ENCODE results near the gene FAF2. TPM values are rescaled to one million over a fixed set of nuclear protein-coding genes. Genes with fewer than 3 reads are reported as not detected.

Gene FAF2
- total RNA-seq, 1 donor from 2014 or later: 32.3 TPM

- Mint-ChIP-seq H3K36me3 (peaks cover 30% of the 10 kb centered on the region), H3K27ac (no peak overlapping the region)
Observed at GRCh38 chr5:176471098-176471497, 22.9 kb downstream of the FAF2 start.

GRCh38 chr5:176473335-176474006 is 25.3 kb downstream of the FAF2 start:
- no peaks in the 10 kb centered on the region for H3F3A ChIP-seq (ENCODE audit: low read depth)
- no peaks in the 10 kb centered on the region for H3K27me3 ChIP-seq
- no peak overlapping the region for H3K9ac ChIP-seq
- no peaks in the 10 kb centered on the region for H3K9me3 ChIP-seq (ENCODE audit: low read depth)
- no peak overlapping the region for H3K27ac ChIP-seq
- no peaks in the 10 kb centered on the region for H3K27me3 Mint-ChIP-seq (ENCODE audit: insufficient read depth, low read depth)
- no peak overlapping the region for H3K27ac Mint-ChIP-seq
- TF ChIP-seq EZH2phosphoT487 (IDR thresholded peaks at IDR 0.05) (no peak), EZH2 (IDR thresholded peaks at IDR 0.05) (no peak)
- H3K9me3 Mint-ChIP-seq: peaks cover 3% of the 10 kb centered on the region
- H2AFZ ChIP-seq (replicated peaks): no peak overlapping the region
- no peak overlapping the region for H3K4me3 Mint-ChIP-seq
- H3K4me1 Mint-ChIP-seq: no peaks in the 10 kb centered on the region
- H3K4me3 ChIP-seq: no peak overlapping the region
- DNase-seq (ENCODE audit: low spot score): no peak
- H3K36me3 ChIP-seq: no peaks in the 10 kb centered on the region
- peaks cover 11% of the 10 kb centered on the region for H4K20me1 ChIP-seq (ENCODE audit: low read depth)
- peaks cover 77% of the 10 kb centered on the region for H3K79me2 ChIP-seq (ENCODE audit: low read depth)
- H3K4me2 ChIP-seq: no peak overlapping the region
- no peaks in the 10 kb centered on the region for H3K4me1 ChIP-seq
- H3K36me3 Mint-ChIP-seq: peaks cover 31% of the 10 kb centered on the region

More at GRCh38 chr5:176471098-176471497, 22.9 kb downstream of the FAF2 start:
- no peaks in the 10 kb centered on the region for H3K27me3 Mint-ChIP-seq (ENCODE audit: insufficient read depth, low read depth)
- no peaks in the 10 kb centered on the region for H3K27me3 ChIP-seq
- H3K4me1 ChIP-seq: no peaks in the 10 kb centered on the region
- H3K4me3 ChIP-seq: no peak overlapping the region
- peaks cover 3% of the 10 kb centered on the region for H3K9me3 Mint-ChIP-seq
- DNase-seq (ENCODE audit: low spot score): no peak
- H3K36me3 ChIP-seq: no peaks in the 10 kb centered on the region
- no peak overlapping the region for H3K27ac ChIP-seq
- no peak overlapping the region for H3K4me2 ChIP-seq
- TF ChIP-seq EZH2 (IDR thresholded peaks at IDR 0.05) (no peak), CTCF (IDR thresholded peaks at IDR 0.05) (no peak), EZH2phosphoT487 (IDR thresholded peaks at IDR 0.05) (no peak)
- H3K4me1 Mint-ChIP-seq: no peaks in the 10 kb centered on the region
- H3K4me3 Mint-ChIP-seq: no peak overlapping the region
- no peaks in the 10 kb centered on the region for H3F3A ChIP-seq (ENCODE audit: low read depth)
- no peaks in the 10 kb centered on the region for H3K9me3 ChIP-seq (ENCODE audit: low read depth)
- H4K20me1 ChIP-seq (ENCODE audit: low read depth): peaks cover 11% of the 10 kb centered on the region
- H3K9ac ChIP-seq: no peak overlapping the region
- peaks cover 77% of the 10 kb centered on the region for H3K79me2 ChIP-seq (ENCODE audit: low read depth)
- H2AFZ ChIP-seq (replicated peaks): no peak overlapping the region

GRCh38 chr5:176474476-176474875 is 26.3 kb downstream of the FAF2 start:
- Histone ChIP-seq H3K79me2 (ENCODE audit: low read depth) (peaks cover 70% of the 10 kb centered on the region), H3F3A (ENCODE audit: low read depth) (no peaks in the 10 kb centered on the region), H3K9me3 (ENCODE audit: low read depth) (no peaks in the 10 kb centered on the region), H3K36me3 (no peaks in the 10 kb centered on the region), H3K9ac (no peak overlapping the region), H3K4me2 (no peak overlapping the region), H3K27ac (no peak overlapping the region), H3K4me3 (no peak overlapping the region), H3K27me3 (no peaks in the 10 kb centered on the region), H4K20me1 (ENCODE audit: low read depth) (peaks cover 11% of the 10 kb centered on the region), H3K4me1 (no peaks in the 10 kb centered on the region), H2AFZ (replicated peaks) (no peak overlapping the region)
- Mint-ChIP-seq H3K9me3 (peaks cover 3% of the 10 kb centered on the region), H3K27me3 (ENCODE audit: insufficient read depth, low read depth) (no peaks in the 10 kb centered on the region), H3K36me3 (peaks cover 36% of the 10 kb centered on the region), H3K4me3 (no peak overlapping the region), H3K27ac (no peak overlapping the region), H3K4me1 (no peaks in the 10 kb centered on the region)
- no peak for DNase-seq (ENCODE audit: low spot score)
- TF ChIP-seq EZH2phosphoT487 (IDR thresholded peaks at IDR 0.05) (no peak), CTCF (IDR thresholded peaks at IDR 0.05) (no peak), EZH2 (IDR thresholded peaks at IDR 0.05) (no peak)

GRCh38 chr5:176481711-176482110 is 33.5 kb downstream of the FAF2 start:
- no peak overlapping the region for H3K27ac ChIP-seq
- Mint-ChIP-seq H3K9me3 (no peaks in the 10 kb centered on the region), H3K27me3 (ENCODE audit: insufficient read depth, low read depth) (no peaks in the 10 kb centered on the region), H3K4me1 (no peaks in the 10 kb centered on the region), H3K4me3 (no peak overlapping the region), H3K27ac (no peak overlapping the region), H3K36me3 (peaks cover 21% of the 10 kb centered on the region)
- no peak overlapping the region for H3K9ac ChIP-seq
- no peaks in the 10 kb centered on the region for H3K9me3 ChIP-seq (ENCODE audit: low read depth)
- H3K79me2 ChIP-seq (ENCODE audit: low read depth): peaks cover 17% of the 10 kb centered on the region
- peaks cover 26% of the 10 kb centered on the region for H4K20me1 ChIP-seq (ENCODE audit: low read depth)
- H3K4me2 ChIP-seq: no peak overlapping the region
- no peak overlapping the region for H3K4me3 ChIP-seq
- H3F3A ChIP-seq (ENCODE audit: low read depth): no peaks in the 10 kb centered on the region
- no peaks in the 10 kb centered on the region for H3K4me1 ChIP-seq
- no peak overlapping the region for H2AFZ ChIP-seq (replicated peaks)
- peaks cover 6% of the 10 kb centered on the region for H3K36me3 ChIP-seq
- no peaks in the 10 kb centered on the region for H3K27me3 ChIP-seq
- no peak for TF ChIP-seq CTCF (IDR thresholded peaks at IDR 0.05)
- TF ChIP-seq EZH2phosphoT487 (IDR thresholded peaks at IDR 0.05): no peak
- TF ChIP-seq EZH2 (IDR thresholded peaks at IDR 0.05): no peak
- DNase-seq (ENCODE audit: low spot score): no peak

All from neural progenitor cell (in vitro differentiated cells).